Astrocyte (in vitro differentiated cells and primary cell): ENCODE measurements around the gene RNF41. TPM values are rescaled to one million over a fixed set of nuclear protein-coding genes. Genes with fewer than 3 reads are reported as not detected.

Experiments
- DNase-seq: peaks from one replicate; pipeline ENCODE4 v3.0.0-alpha.2; 2010; ENCODE audit warnings: low read depth
- FAIRE-seq: peaks from 2 replicates; lab custom pipeline; 2011; peaks lifted over from hg19 to GRCh38; lab: Jason Lieb, UNC
- H2AFZ ChIP-seq: 2 replicates; pipeline ENCODE4 v1.6.0; 2012; ENCODE audit warnings: low read depth, low read length, inconsistent platforms
- H3K27ac ChIP-seq: 2 replicates; pipeline ENCODE4 v1.5.1; 2011; ENCODE audit warnings: low read depth, low read length, inconsistent platforms
- H3K27me3 ChIP-seq: 2 replicates; pipeline ENCODE4 v1.6.0; 2011; ENCODE audit warnings: low read length, inconsistent platforms; ENCODE audit not compliant: insufficient read depth
- H3K36me3 ChIP-seq: 2 replicates; pipeline ENCODE4 v1.5.1; 2011; ENCODE audit warnings: low read length, inconsistent platforms; ENCODE audit not compliant: insufficient read depth
- H3K4me1 ChIP-seq: 2 replicates; pipeline ENCODE4 v1.5.1; 2011; ENCODE audit warnings: low read length, inconsistent platforms; ENCODE audit not compliant: insufficient read depth
- H3K4me2 ChIP-seq: 2 replicates; pipeline ENCODE4 v1.6.0; 2012; ENCODE audit warnings: low read length, inconsistent platforms
- H3K4me3 ChIP-seq: 2 replicates; pipeline ENCODE4 v1.5.1; 2011; ENCODE audit warnings: low read depth, mild to moderate bottlenecking, low read length, inconsistent platforms; ENCODE audit not compliant: insufficient read depth
- H3K79me2 ChIP-seq: 2 replicates; pipeline ENCODE4 v1.6.0; 2012; ENCODE audit warnings: mild to moderate bottlenecking, low read length, inconsistent platforms; ENCODE audit not compliant: insufficient read depth
- H3K9ac ChIP-seq: 2 replicates; pipeline ENCODE4 v1.6.0; 2012; ENCODE audit warnings: mild to moderate bottlenecking, low read length, inconsistent platforms
- H3K9me3 ChIP-seq: 2 replicates; pipeline ENCODE4 v1.5.1; 2012; ENCODE audit warnings: low read depth, mild to moderate bottlenecking, low read length, inconsistent platforms; ENCODE audit not compliant: insufficient read depth
- H4K20me1 ChIP-seq: 2 replicates; pipeline ENCODE4 v1.6.0; 2012; ENCODE audit warnings: low read length, inconsistent platforms; ENCODE audit not compliant: insufficient read depth
- H3K27ac Mint-ChIP-seq: one replicate; pipeline ENCODE4 v1.8.0; 2021; ENCODE audit warnings: mild to moderate bottlenecking, mixed read lengths; ENCODE audit not compliant: unreplicated experiment
- H3K27me3 Mint-ChIP-seq: one replicate; pipeline ENCODE4 v1.8.0; 2021; ENCODE audit warnings: low read depth, mixed read lengths; ENCODE audit not compliant: unreplicated experiment
- H3K36me3 Mint-ChIP-seq: one replicate; pipeline ENCODE4 v1.8.0; 2021; ENCODE audit warnings: low read depth, mixed read lengths; ENCODE audit not compliant: unreplicated experiment
- H3K4me1 Mint-ChIP-seq: one replicate; pipeline ENCODE4 v1.8.0; 2021; ENCODE audit warnings: low read depth, mixed read lengths; ENCODE audit not compliant: unreplicated experiment
- H3K4me3 Mint-ChIP-seq: one replicate; pipeline ENCODE4 v1.8.0; 2021; ENCODE audit warnings: mild to moderate bottlenecking, moderate library complexity, mixed read lengths; ENCODE audit not compliant: unreplicated experiment
- H3K9me3 Mint-ChIP-seq: one replicate; pipeline ENCODE4 v1.8.0; 2021; ENCODE audit warnings: mild to moderate bottlenecking, mixed read lengths; ENCODE audit not compliant: unreplicated experiment
- CTCF ChIP-seq: IDR thresholded peaks from 2 replicates; pipeline ENCODE4 v1.5.1; 2011; ENCODE audit warnings: low read depth, mild to moderate bottlenecking, inconsistent platforms, low read length, moderate library complexity; ENCODE audit not compliant: insufficient read depth
- EZH2 ChIP-seq: IDR thresholded peaks from 2 replicates; pipeline ENCODE4 v1.6.1; 2012; ENCODE audit warnings: mild to moderate bottlenecking, low read length, inconsistent platforms; ENCODE audit not compliant: insufficient read depth
- total RNA-seq: library from RNA; stranded (reverse); gene quantifications from 2 replicates; pipeline ENCODE4 v1.2.1, GENCODE V29; 2021

Gene RNF41
- total RNA-seq, 1 donor from 2014 or later = 85.8 TPM

DNA sequence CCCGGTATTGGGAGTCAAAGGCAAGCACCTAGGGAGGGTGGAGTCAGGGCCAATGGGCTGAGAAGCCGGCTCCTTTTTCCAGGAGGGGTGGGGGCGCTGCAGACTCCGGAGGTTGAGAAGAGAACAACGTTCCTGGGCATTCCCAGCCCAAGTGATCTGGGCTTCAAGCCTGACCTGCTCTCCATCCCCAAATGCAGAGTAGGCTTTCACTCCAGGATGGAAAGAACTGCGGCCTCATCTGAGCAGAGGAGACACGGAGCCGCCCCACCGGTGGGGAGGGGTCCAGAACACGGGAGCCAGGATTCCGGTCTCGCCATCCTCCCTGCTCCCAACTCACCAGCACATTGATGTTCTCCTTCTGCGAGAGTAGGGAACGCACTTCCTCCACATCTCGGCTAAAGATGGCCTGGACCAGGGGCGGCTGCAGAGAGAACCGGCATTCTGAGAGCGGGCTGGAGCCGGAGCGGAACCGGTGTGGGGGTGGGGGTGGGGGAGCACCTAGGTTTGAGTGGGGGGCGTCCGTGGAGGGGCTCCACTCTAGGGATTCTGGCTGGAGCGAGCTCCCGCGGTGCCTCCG lies 35.9 kb upstream of the RNF41 start:
- Mint-ChIP-seq H3K27me3 (no peaks in the 10 kb centered on the region), H3K4me1 (peaks cover 30% of the 10 kb centered on the region), H3K9me3 (no peaks in the 10 kb centered on the region), H3K4me3 (peak overlapping the region; percentile 94), H3K36me3 (peaks cover 21% of the 10 kb centered on the region), H3K27ac (peak overlapping the region; percentile 77)
- H3K9ac ChIP-seq = peak overlapping the region; percentile 95
- H3K79me2 ChIP-seq = peaks cover 54% of the 10 kb centered on the region
- peak overlapping the region; percentile 80 for H3K27ac ChIP-seq
- H4K20me1 ChIP-seq = peaks cover 47% of the 10 kb centered on the region
- peak overlapping the region; percentile 70 for H2AFZ ChIP-seq
- H3K27me3 ChIP-seq = no peaks in the 10 kb centered on the region
- H3K4me3 ChIP-seq = peak overlapping the region; percentile 94
- DNase-seq = peak; percentile 18
- H3K36me3 ChIP-seq = peaks cover 33% of the 10 kb centered on the region
- peaks cover 35% of the 10 kb centered on the region for H3K4me1 ChIP-seq
- no peaks in the 10 kb centered on the region for H3K9me3 ChIP-seq
- no peak for TF ChIP-seq EZH2
- TF ChIP-seq CTCF = no peak
- H3K4me2 ChIP-seq = peak overlapping the region; percentile 99
- FAIRE-seq = no peak

DNA sequence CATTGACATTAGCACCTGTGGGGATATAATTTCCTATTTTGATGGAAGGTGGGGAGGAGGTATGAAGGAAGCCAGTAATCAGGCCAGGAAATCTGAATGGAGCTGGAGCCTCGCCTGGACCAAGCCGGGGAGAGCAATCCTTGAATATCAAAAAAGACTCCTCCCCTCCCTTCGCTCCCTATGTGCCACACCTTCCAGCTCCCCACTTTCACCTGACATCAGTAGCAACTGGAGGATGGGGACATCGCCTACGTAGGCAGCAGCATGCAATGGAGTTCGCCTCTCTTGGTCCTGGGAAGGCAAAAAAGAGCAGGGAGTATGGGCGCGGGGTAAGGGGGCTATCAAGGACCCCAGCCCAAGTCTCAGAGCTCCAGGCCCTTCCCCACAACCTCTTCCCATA lies 35.3 kb upstream of the RNF41 start:
- Mint-ChIP-seq H3K9me3 (no peaks in the 10 kb centered on the region), H3K36me3 (peaks cover 21% of the 10 kb centered on the region), H3K4me1 (peaks cover 30% of the 10 kb centered on the region), H3K27me3 (no peaks in the 10 kb centered on the region), H3K27ac (peak overlapping the region; percentile 77), H3K4me3 (peak overlapping the region; percentile 94)
- Histone ChIP-seq H3K4me3 (peak overlapping the region; percentile 94), H3K27ac (peak overlapping the region; percentile 80), H3K36me3 (peaks cover 38% of the 10 kb centered on the region), H3K9ac (peak overlapping the region; percentile 95), H3K79me2 (peaks cover 57% of the 10 kb centered on the region), H2AFZ (no peak overlapping the region), H3K4me1 (peaks cover 34% of the 10 kb centered on the region), H3K4me2 (peak overlapping the region; percentile 99), H3K9me3 (no peaks in the 10 kb centered on the region), H4K20me1 (peaks cover 52% of the 10 kb centered on the region), H3K27me3 (no peaks in the 10 kb centered on the region)
- DNase-seq (no peak), FAIRE-seq (no peak)
- TF ChIP-seq CTCF (no peak), EZH2 (no peak)

DNA sequence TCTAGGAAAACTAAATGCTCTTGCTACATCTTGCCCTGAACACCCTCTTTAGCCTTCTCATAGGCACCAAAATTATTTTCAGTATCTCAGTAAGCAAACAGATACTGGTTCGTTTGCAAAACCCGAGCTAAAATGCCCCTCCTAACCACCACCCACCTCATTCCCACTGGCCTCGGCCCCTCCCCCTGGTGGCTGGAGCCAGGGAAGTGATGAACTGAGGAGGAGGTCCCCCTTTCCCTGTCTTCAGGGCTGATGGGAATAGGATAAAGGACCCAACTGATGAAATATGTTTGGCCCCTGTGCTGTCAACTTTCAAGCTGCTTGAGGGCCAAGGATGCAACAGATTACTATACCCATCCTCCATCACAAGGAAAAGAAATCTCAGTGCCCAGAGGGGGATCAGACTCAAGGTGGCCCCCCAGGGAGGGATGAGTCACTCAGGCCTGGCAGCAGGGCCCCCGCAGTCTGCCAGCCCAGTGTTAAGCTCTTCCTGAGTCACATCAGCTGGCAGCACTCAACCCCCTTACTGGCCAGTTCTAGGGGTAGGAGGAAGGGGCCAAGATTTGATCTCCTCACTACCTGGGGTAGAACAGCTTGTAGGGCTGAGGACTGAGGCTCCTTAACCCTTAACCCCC lies 34.7 kb upstream of the RNF41 start:
- Mint-ChIP-seq H3K36me3 (peaks cover 23% of the 10 kb centered on the region), H3K4me3 (peak overlapping the region; percentile 94), H3K27me3 (no peaks in the 10 kb centered on the region), H3K27ac (peak overlapping the region; percentile 77), H3K9me3 (no peaks in the 10 kb centered on the region), H3K4me1 (peaks cover 25% of the 10 kb centered on the region)
- Histone ChIP-seq H3K27ac (peak overlapping the region; percentile 80), H2AFZ (no peak overlapping the region), H3K4me1 (peaks cover 27% of the 10 kb centered on the region), H3K4me3 (peak overlapping the region; percentile 94), H4K20me1 (peaks cover 58% of the 10 kb centered on the region), H3K79me2 (peaks cover 60% of the 10 kb centered on the region), H3K27me3 (no peaks in the 10 kb centered on the region), H3K36me3 (peaks cover 43% of the 10 kb centered on the region), H3K4me2 (peak overlapping the region; percentile 99), H3K9ac (peak overlapping the region; percentile 95), H3K9me3 (no peaks in the 10 kb centered on the region)
- FAIRE-seq (no peak), DNase-seq (peak; percentile 26)
- TF ChIP-seq CTCF (no peak), EZH2 (no peak)
